Activated CD8-positive, alpha-beta memory T cell treated with anti-CD3 and anti-CD28 coated beads, Interleukin-2, amount 50 U/mL, for 24 hours (primary cell): ENCODE measurements around the gene CELA3B.
"Not testable (repeated sequence)": the region's sequence is repeated elsewhere in the genome, so short reads cannot be mapped to it uniquely, and the experiment has no call there.

Experiments
- DNase-seq: peaks from one replicate; pipeline ENCODE4 v3.0.0-alpha.2; 2020; ENCODE audit errors: extremely low read depth

The CELA3B gene

DNA sequence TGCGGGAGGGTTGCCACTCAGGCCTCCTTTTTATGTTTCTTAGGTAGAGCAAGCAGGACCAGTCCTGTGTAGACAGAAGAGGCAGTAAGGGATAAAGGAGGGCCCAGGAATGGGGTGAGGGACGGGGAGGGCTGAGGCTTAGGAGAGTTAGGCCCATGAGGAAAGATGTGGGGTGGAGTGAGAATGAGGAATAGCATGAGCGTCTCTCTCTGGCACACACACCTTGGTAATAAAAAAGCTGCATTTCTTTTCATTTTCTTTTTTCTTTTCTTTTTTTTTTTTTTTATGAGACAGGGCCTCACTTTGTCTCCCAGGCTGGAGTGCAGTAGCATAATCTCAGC lies 32.1 kb upstream of the CELA3B start:
- DNase-seq = no peak

GRCh38 chr1:21946836-21947587 lies 29.8 kb upstream of the CELA3B start:
- no peak for DNase-seq

GRCh38 chr1:21950734-21951133 lies 26.1 kb upstream of the CELA3B start:
- DNase-seq = no peak

GRCh38 chr1:21951226-21951870 lies 25.5 kb upstream of the CELA3B start:
- no peak for DNase-seq

GRCh38 chr1:21952786-21953520 lies 23.9 kb upstream of the CELA3B start:
- DNase-seq = no peak

DNA sequence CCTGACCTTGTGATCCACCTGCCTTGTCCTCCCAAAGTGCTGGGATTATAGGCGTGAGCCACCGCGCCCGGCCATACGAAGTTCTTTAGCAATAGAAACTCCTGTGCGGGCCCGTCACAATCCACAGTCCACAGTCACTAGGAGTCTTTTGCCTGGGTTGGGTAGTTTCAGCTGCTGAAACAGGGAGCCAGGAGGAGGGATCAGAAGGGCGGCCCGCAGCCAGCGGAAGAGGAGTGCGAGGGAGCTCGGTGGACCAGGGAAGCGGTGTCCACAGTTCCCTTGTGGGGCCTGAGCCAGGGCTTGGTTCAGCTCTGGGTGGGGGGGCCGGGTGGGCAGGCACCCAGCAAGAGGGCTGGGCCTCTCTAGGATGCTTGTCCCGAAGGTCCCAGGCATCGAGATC lies 21.8 kb upstream of the CELA3B start:
- no peak for DNase-seq

DNA sequence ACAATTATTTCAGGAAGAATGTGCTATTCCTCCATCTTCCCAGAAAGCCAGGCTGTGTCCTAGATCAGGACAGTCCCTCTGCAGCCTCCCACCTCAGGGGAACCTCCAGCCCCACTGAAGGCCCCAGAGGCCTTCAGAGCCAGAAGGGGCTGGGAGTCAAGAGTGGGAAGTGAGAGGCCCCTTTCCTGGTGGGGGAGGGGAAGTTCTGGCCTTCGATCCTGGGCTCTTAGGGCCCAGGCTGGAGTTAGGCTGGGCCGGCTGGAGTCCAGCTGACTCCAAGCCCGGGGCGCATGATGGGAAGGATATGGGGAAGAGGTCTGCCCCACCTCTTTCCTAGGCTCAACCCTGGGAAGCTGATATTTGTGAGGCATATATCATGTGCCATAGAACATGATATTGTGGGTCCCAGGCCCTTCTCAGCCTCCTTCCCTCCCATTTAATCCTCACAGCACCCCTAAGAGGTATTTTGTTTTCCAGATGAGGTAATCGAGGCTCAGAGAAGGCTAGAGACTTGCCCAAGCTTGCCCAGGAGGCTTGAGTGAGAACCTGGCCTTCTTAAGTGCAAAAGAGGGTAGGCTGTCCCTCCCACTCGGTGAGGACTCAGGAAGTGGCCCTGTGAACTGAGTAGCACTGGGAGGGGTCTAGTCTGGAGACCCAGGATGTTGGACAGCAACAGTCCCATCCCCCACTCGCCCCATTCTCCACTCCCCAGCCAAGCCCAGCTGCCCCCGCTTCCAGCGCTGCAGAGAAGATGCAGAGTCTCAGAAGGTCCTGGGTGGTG lies 21.1 kb upstream of the CELA3B start:
- no peak for DNase-seq

GRCh38 chr1:21956720-21957552 lies 19.9 kb upstream of the CELA3B start:
- no peak for DNase-seq

- no peak for DNase-seq
Observed at GRCh38 chr1:21961337-21961736, 15.5 kb upstream of the CELA3B start.

GRCh38 chr1:21961799-21962198 lies 15.0 kb upstream of the CELA3B start:
- no peak for DNase-seq

GRCh38 chr1:21963477-21964217 lies 13.2 kb upstream of the CELA3B start:
- DNase-seq = peak; percentile 59

- DNase-seq = no peak
Observed at GRCh38 chr1:21966247-21967000, 10.4 kb upstream of the CELA3B start.

- not testable (repeated sequence) for DNase-seq
Observed at GRCh38 chr1:21967216-21967615, 9.6 kb upstream of the CELA3B start.

- DNase-seq = not testable (repeated sequence)
Observed at GRCh38 chr1:21969066-21969465, 7.8 kb upstream of the CELA3B start.

DNA sequence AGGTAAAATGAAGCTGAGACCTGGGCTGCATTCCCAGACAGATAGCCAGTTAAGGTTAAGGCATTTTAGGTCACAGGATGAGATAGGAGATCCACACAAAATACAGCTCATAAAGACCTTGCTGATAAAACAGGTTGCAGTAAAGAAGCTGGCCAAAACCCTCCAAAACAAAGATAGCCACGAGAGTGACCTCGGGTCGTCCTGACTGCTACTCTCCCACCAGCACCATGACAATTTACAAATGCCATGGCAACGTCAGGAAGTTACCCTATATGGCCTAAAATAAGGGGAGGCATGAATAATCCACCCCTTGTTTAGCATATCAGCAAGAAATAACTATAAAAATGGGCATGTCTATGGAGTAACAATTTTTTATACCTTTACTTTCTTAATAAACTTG lies 6.3 kb upstream of the CELA3B start:
- not testable (repeated sequence) for DNase-seq

- not testable (repeated sequence) for DNase-seq
Observed at GRCh38 chr1:21972973-21973441, 3.8 kb upstream of the CELA3B start.

- not testable (repeated sequence) for DNase-seq
Observed at GRCh38 chr1:21973948-21974347, 2.9 kb upstream of the CELA3B start.

DNA sequence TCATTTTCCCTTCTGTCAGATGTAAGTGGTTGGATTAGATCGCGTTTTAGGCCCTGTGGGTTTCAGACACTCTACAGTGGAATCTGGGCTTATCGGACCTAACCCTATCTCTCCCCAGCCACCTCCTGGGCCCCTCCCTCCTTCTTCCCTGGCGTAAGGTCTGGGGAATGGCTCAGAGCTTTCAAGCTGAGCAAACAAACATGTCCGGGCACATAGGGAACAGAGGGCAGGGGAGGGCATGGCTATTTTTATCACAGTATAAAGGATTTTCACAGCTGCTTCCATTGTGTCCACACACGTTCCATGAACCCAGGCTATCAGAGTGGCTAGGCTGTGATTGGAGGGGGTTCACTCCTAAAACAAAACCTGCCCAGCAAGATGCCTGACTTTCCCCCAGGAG lies 2.1 kb upstream of the CELA3B start:
- DNase-seq = not testable (repeated sequence)

DNA sequence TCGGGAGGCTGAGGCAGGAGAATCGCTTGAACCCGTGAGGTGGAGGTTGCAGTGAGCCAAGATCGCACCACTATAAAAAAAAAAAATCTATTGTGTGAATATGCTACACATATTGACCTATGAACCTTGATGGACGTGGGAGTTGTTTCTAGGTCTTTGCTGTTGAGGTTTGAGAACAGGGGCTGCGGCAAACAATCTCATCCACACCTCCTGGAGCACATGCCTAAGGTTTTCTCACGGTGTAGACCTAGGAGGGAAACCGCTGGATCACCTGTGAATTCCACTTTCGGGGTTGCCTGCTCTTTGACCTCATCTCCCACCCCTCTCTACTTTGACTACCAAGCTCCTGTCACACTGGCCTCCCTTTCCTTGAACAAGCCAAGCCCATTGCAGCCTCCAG lies 1.5 kb upstream of the CELA3B start:
- DNase-seq = not testable (repeated sequence)

GRCh38 chr1:21978209-21978608 lies 1.4 kb downstream of the CELA3B start:
- not testable (repeated sequence) for DNase-seq
